Activated naive CD4-positive, alpha-beta T cell treated with anti-CD3 and anti-CD28 coated beads, Interleukin-2, amount 10 ng/mL, durations not matched to agents 7 days and 5 days (primary cell): ENCODE data around the gene HIF3A.
"Not testable (repeated sequence)": the region's sequence is repeated elsewhere in the genome, so short reads cannot be mapped to it uniquely, and the experiment has no call there.

ENCODE experiments used
- CTCF ChIA-PET: fragments of 350-600 bp; sonication (Branson Sonifier 250); formaldehyde crosslinking; loops from one replicate; lab custom pipeline; 2021; ENCODE audit warnings: antibody characterized with exemption; lab: Charles Lee
- DNase-seq: peaks from one replicate; pipeline ENCODE4 v3.0.0-alpha.2; 2020
- H3K27ac Mint-ChIP-seq: one replicate; pipeline ENCODE4 v1.8.0; 2021; ENCODE audit warnings: mild to moderate bottlenecking, moderate library complexity, mixed read lengths
- H3K27me3 Mint-ChIP-seq: one replicate; pipeline ENCODE4 v1.8.0; 2021; ENCODE audit warnings: mild to moderate bottlenecking, mixed read lengths
- H3K36me3 Mint-ChIP-seq: one replicate; pipeline ENCODE4 v1.8.0; 2021; ENCODE audit warnings: mixed read lengths
- H3K4me1 Mint-ChIP-seq: one replicate; pipeline ENCODE4 v1.8.0; 2021; ENCODE audit warnings: mixed read lengths
- H3K4me3 Mint-ChIP-seq: one replicate; pipeline ENCODE4 v1.8.0; 2021; ENCODE audit warnings: mild to moderate bottlenecking, moderate library complexity, mixed read lengths
- H3K9me3 Mint-ChIP-seq: one replicate; pipeline ENCODE4 v1.8.0; 2021; ENCODE audit warnings: mixed read lengths

Gene HIF3A

GRCh38 chr19:46299695-46300094 is 2.9 kb downstream of the HIF3A start:
- CTCF ChIA-PET, result no interaction called here
- DNase-seq, result no peak
- H3K9me3 Mint-ChIP-seq, result peaks cover 5% of the 10 kb centered on the region
- H3K27me3 Mint-ChIP-seq, result peaks cover 58% of the 10 kb centered on the region
- no peaks in the 10 kb centered on the region for H3K36me3 Mint-ChIP-seq
- H3K4me1 Mint-ChIP-seq, result no peaks in the 10 kb centered on the region
- no peak overlapping the region for H3K4me3 Mint-ChIP-seq
- no peak overlapping the region for H3K27ac Mint-ChIP-seq

- Mint-ChIP-seq H3K4me3 (no peak overlapping the region), H3K9me3 (peaks cover 14% of the 10 kb centered on the region), H3K36me3 (no peaks in the 10 kb centered on the region), H3K27me3 (peaks cover 25% of the 10 kb centered on the region), H3K27ac (no peak overlapping the region), H3K4me1 (no peaks in the 10 kb centered on the region)
- DNase-seq, result no peak
- CTCF ChIA-PET, result no interaction called here
Measured at GRCh38 chr19:46303322-46303690, 6.5 kb downstream of the HIF3A start.

DNA sequence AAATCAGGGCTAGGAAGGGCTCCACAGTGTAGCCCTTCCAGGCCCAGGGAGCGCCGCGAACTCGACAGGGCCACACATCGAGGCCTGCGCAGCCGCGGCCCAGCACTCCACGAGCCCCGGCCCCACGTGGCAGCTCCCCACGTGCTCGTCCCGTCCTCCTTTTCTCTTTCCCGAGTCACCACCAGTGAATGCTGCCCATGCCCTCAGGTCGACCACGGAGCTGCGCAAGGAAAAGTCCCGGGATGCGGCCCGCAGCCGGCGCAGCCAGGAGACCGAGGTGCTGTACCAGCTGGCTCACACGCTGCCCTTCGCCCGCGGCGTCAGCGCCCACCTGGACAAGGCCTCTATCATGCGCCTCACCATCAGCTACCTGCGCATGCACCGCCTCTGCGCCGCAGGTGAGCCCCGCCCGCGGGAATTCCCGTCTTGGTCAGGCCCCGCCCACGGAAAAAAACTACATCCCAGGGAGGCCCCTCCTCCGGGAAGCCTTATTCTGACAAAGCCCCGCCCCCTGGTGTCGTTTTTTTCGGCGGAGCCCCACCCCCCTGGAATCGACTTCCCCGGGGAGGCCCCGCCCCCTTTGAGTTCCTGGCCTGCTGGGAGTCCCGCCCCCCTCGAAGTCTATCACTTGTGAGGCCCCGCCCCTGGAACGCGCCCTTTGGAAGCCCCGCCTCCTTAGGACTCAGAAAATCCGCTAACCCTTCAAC is 7.0 kb downstream of the HIF3A start:
- Mint-ChIP-seq H3K4me1 (no peaks in the 10 kb centered on the region), H3K27ac (no peak overlapping the region), H3K9me3 (peaks cover 14% of the 10 kb centered on the region), H3K27me3 (peaks cover 20% of the 10 kb centered on the region), H3K36me3 (no peaks in the 10 kb centered on the region), H3K4me3 (no peak overlapping the region)
- no peak for DNase-seq
- CTCF ChIA-PET, result no interaction called here

- Mint-ChIP-seq H3K27ac (no peak overlapping the region), H3K9me3 (peaks cover 14% of the 10 kb centered on the region), H3K36me3 (no peaks in the 10 kb centered on the region), H3K4me1 (no peaks in the 10 kb centered on the region), H3K4me3 (no peak overlapping the region), H3K27me3 (peaks cover 4% of the 10 kb centered on the region)
- no peak for DNase-seq
- CTCF ChIA-PET, result interaction anchor here (1.0 to 1.5 kb wide), 2 partner anchors 26 kb away, joined by 3 read pairs; no protein-coding TSS in a partner anchor
Measured at GRCh38 chr19:46306501-46306900, 9.7 kb downstream of the HIF3A start.

DNA sequence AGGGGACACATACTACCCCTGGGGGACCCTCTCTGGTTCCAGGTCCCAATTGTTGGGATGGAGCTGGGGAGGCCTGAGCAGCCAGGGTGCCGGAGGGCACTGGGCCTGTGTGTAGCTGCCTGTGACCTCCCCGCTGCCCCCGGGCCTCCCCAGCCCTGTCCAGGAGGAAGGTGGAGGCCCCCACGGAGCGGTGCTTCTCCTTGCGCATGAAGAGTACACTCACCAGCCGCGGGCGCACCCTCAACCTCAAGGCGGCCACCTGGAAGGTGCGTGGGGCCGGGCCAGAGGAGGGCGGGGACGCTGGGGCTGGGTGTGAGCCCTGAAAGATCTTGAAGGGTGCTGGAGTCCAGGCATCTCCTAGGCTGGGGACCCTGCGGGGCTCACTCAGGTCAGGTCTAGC is 11.7 kb downstream of the HIF3A start:
- DNase-seq, result no peak
- Mint-ChIP-seq H3K4me1 (no peaks in the 10 kb centered on the region), H3K36me3 (no peaks in the 10 kb centered on the region), H3K27ac (no peak overlapping the region), H3K27me3 (peaks cover 4% of the 10 kb centered on the region), H3K9me3 (peaks cover 14% of the 10 kb centered on the region), H3K4me3 (no peak overlapping the region)
- CTCF ChIA-PET, result no interaction called here

GRCh38 chr19:46309056-46309455 is 12.2 kb downstream of the HIF3A start:
- Mint-ChIP-seq H3K4me3 (no peak overlapping the region), H3K27me3 (peaks cover 4% of the 10 kb centered on the region), H3K27ac (no peak overlapping the region), H3K4me1 (no peaks in the 10 kb centered on the region), H3K36me3 (no peaks in the 10 kb centered on the region), H3K9me3 (peaks cover 14% of the 10 kb centered on the region)
- no peak for DNase-seq
- CTCF ChIA-PET, result no interaction called here

DNA sequence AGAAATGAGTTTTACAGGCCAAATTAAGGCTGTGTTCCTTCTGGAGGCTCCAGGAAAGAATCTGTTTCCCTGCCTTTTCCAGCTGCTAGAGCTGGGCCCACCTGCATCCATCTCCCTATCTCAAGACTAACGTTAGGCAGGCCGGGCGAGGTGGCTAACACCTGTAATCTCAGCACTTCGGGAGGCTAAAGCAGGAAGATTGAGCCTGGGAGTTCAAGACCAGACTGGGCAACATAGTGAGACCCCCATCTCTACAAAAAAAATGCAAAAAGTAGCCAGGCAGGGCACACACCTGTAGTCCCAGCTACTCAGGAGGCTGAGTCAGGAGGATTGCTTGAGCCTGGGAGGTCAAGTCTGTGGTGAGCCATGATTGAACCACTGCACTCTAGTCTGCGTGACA is 14.6 kb downstream of the HIF3A start:
- H3K9me3 Mint-ChIP-seq, result peaks cover 7% of the 10 kb centered on the region
- H3K4me1 Mint-ChIP-seq, result no peaks in the 10 kb centered on the region
- CTCF ChIA-PET, result no interaction called here
- no peak for DNase-seq
- H3K27ac Mint-ChIP-seq, result no peak overlapping the region
- peaks cover 4% of the 10 kb centered on the region for H3K27me3 Mint-ChIP-seq
- no peaks in the 10 kb centered on the region for H3K36me3 Mint-ChIP-seq
- H3K4me3 Mint-ChIP-seq, result no peak overlapping the region

DNA sequence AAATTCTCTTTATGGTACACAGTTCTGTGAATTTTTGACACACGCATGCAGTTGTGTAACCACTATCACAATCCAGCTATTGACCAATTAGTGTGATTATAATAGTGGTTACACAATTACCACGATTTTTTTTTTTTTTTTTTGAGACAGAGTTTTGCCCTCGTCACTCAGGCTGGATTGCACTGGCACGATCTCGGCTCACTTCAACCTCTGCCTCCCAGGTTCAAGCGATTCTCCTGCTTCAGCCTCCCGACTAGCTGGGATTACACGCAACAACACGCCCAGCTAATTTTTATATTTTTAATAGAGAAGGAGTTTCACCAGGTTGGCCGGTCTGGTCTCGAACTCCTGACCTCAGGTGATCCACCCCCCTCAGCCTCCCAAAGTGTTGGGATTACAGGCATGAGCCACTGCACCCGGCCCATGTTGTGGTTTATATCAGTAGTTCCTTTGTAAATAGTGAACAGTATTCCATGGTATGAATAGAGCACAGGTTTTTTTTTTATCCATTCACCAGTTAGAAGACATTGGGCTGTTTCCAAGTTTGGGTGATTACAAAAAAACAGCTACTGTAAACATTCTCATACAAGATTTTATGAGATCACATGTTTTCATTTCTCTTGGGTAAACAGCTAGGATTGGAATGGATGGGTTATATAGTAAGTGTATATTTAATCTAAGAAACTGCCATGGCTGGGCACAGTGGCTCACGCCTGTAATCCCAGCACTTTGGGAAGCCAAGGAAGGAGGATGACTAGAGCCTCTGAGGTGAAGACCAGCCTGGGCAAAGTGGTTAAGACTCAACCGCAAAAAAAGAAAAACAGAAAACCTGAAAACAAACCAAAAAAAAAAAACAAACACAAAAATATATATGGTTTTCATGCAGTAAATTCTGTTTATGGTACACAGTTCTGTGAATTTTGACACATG is 17.0 kb downstream of the HIF3A start:
- H3K27me3 Mint-ChIP-seq, CTCF ChIA-PET: not testable (repeated sequence)

DNA sequence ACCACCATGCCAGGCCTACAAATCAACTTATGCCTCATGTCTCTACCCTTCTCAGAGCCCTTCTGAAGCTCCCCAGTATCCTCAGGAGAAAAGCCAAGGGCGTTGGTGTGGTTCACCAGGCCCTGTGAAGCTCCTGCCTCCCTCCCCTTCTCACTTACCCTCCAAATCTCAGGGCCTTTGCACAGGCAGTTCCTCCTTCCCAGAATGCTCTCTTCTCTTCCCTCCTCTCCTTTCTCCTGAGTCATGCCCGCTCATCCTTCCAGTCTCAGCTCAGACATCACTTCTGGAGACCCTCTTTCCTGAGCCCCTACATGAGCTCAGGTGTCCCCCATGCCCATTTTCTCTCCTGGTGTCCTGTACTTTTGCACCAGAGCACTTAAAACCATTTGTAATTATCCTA is 20.5 kb downstream of the HIF3A start:
- no peaks in the 10 kb centered on the region for H3K9me3 Mint-ChIP-seq
- no peaks in the 10 kb centered on the region for H3K36me3 Mint-ChIP-seq
- CTCF ChIA-PET, result no interaction called here
- no peaks in the 10 kb centered on the region for H3K4me1 Mint-ChIP-seq
- no peak overlapping the region for H3K27ac Mint-ChIP-seq
- H3K4me3 Mint-ChIP-seq, result no peak overlapping the region
- DNase-seq, result no peak
- H3K27me3 Mint-ChIP-seq, result no peaks in the 10 kb centered on the region

More for the DNA sequence above, 17.0 kb downstream of the HIF3A start:
- not testable (repeated sequence) for H3K27ac Mint-ChIP-seq, H3K4me3 Mint-ChIP-seq, DNase-seq, H3K9me3 Mint-ChIP-seq, H3K4me1 Mint-ChIP-seq, H3K36me3 Mint-ChIP-seq

DNA sequence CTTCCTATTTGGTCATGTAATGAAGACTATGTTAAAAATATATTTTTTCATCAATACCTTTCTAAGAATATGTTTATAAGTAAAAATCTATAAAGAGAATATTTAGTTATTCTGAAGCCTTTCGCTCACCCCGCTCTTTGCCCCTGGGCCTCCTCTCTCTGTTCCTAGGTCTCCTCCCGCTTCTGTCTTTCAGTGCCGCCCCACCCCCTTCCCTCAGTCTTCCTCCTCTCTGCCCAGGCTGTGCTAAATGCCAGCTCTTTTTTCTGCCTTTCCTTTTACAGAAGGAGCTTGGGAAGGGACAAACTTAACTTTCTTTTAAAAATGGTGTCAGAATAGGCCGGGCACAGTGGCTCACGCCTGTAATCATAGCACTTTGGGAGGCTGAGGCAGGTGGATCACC is 22.8 kb downstream of the HIF3A start:
- no peak overlapping the region for H3K27ac Mint-ChIP-seq
- no peak overlapping the region for H3K4me3 Mint-ChIP-seq
- no peaks in the 10 kb centered on the region for H3K4me1 Mint-ChIP-seq
- no peaks in the 10 kb centered on the region for H3K27me3 Mint-ChIP-seq
- H3K9me3 Mint-ChIP-seq, result no peaks in the 10 kb centered on the region
- no peak for DNase-seq
- CTCF ChIA-PET, result interaction anchor here (0.6 kb wide), 1 partner anchor 14 kb away, joined by 5 read pairs; no protein-coding TSS in a partner anchor
- no peaks in the 10 kb centered on the region for H3K36me3 Mint-ChIP-seq

DNA sequence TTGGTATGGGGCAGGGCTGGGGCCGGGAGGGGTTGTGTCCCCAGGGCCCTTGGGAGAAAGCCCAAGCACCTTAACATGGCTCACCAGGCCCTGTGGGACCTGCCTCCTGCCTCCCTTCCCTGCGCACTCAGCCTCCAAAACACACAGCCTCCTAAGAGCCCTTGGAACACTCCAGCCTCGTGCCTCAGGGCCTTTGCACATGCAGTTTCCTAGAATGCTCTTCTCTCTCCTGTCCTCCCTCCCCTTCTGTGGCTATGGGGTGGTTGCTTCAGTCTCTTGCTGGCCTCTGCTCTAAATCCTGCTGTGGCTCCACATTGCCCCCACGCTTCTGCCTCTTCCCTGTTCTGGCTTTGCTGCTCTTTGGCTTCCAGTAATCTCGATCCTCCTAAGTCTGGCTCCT is 23.7 kb downstream of the HIF3A start:
- Mint-ChIP-seq H3K27me3 (no peaks in the 10 kb centered on the region), H3K4me3 (no peak overlapping the region), H3K27ac (no peak overlapping the region), H3K9me3 (peaks cover 2% of the 10 kb centered on the region), H3K36me3 (no peaks in the 10 kb centered on the region), H3K4me1 (no peaks in the 10 kb centered on the region)
- DNase-seq, result no peak
- CTCF ChIA-PET, result no interaction called here

DNA sequence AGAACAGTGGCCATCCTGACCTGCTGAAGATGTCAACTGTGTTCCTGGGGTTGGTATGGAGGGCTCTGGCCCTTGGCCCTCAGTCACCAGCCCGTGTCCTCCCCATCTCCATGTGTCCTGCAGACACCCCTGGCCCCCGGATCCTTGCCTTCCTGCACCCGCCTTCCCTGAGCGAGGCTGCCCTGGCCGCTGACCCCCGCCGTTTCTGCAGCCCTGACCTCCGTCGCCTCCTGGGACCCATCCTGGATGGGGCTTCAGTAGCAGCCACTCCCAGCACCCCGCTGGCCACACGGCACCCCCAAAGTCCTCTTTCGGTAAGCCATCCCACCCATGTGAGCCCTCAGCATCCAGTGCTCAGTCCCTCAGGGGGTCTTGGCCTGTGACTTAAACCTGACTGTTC is 24.8 kb downstream of the HIF3A start:
- DNase-seq, result no peak
- no peaks in the 10 kb centered on the region for H3K36me3 Mint-ChIP-seq
- H3K27ac Mint-ChIP-seq, result no peak overlapping the region
- H3K4me3 Mint-ChIP-seq, result no peak overlapping the region
- peaks cover 12% of the 10 kb centered on the region for H3K9me3 Mint-ChIP-seq
- no peaks in the 10 kb centered on the region for H3K4me1 Mint-ChIP-seq
- CTCF ChIA-PET, result no interaction called here
- H3K27me3 Mint-ChIP-seq, result no peaks in the 10 kb centered on the region

DNA sequence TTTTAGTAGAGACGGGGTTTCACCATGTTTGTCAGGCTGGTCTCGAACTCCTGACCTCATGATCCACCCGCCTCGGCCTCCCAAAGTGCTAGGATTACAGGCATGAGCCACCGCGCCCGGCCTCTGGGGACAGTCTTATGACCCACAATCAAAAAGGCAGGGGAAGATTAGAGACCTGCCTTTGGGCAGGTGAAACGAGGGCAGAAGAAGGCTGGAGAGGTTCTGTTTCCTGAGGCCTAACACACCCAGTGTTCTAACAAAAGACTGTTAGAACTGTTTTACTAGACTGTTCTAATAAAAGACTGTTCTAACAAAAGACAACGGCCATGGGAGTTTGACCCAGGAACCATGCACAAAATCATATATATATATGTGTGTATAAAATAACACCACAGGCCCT is 26.4 kb downstream of the HIF3A start:
- H3K4me1 Mint-ChIP-seq, H3K27ac Mint-ChIP-seq, DNase-seq, CTCF ChIA-PET, H3K27me3 Mint-ChIP-seq, H3K4me3 Mint-ChIP-seq, H3K36me3 Mint-ChIP-seq: not testable (repeated sequence)
- peaks cover 22% of the 10 kb centered on the region for H3K9me3 Mint-ChIP-seq

GRCh38 chr19:46324277-46324676 is 27.4 kb downstream of the HIF3A start:
- H3K27ac Mint-ChIP-seq, result no peak overlapping the region
- CTCF ChIA-PET, result no interaction called here

GRCh38 chr19:46326608-46327007 is 29.8 kb downstream of the HIF3A start:
- H3K27me3 Mint-ChIP-seq, result peaks cover 15% of the 10 kb centered on the region
- H3K36me3 Mint-ChIP-seq, result peaks cover 3% of the 10 kb centered on the region
- no peaks in the 10 kb centered on the region for H3K4me1 Mint-ChIP-seq
- CTCF ChIA-PET, result no interaction called here
- no peak overlapping the region for H3K4me3 Mint-ChIP-seq
- H3K27ac Mint-ChIP-seq, result no peak overlapping the region
- H3K9me3 Mint-ChIP-seq, result peaks cover 33% of the 10 kb centered on the region
- DNase-seq, result no peak

More at GRCh38 chr19:46324277-46324676, 27.4 kb downstream of the HIF3A start:
- no peak for DNase-seq
- Mint-ChIP-seq H3K36me3 (peaks cover 3% of the 10 kb centered on the region), H3K9me3 (peaks cover 26% of the 10 kb centered on the region), H3K4me3 (no peak overlapping the region), H3K27me3 (peaks cover under 1% of the 10 kb centered on the region), H3K4me1 (no peaks in the 10 kb centered on the region)
